HepG2 (cell line): ENCODE data around the gene KCNC2. TPM values are rescaled to one million over a fixed set of nuclear protein-coding genes. Genes with fewer than 3 reads are reported as not detected.

ENCODE experiments used
- ATAC-seq: fragments of 200-7000 bp; cut with Tn5 transposase; 3 replicates; pipeline ENCODE4 v1.9.1; 2020; ENCODE audit warnings: mild to moderate bottlenecking, moderate library complexity
- BruUV-seq: library from RNA; stranded (reverse); fragments of 400-500 nt; replicated peaks from 2 replicates; lab custom pipeline; 2021; lab: Mats Ljungman, UMichigan
- CTCF ChIA-PET: fragments of 300-600 bp; formaldehyde crosslinking; extraction: SDS; loops from one replicate; lab custom pipeline; 2021; ENCODE audit warnings: low total read pairs, inconsistent platforms, low intra/inter-chr PET ratio; lab: Yijun Ruan, JAX
- POLR2A ChIA-PET: fragments of 350-600 bp; sonication (Branson Sonifier 250); formaldehyde crosslinking; loops from one replicate; lab custom pipeline; 2020; ENCODE audit warnings: antibody characterized with exemption, inconsistent platforms; lab: Yijun Ruan, JAX
- DNase-seq: peaks from one replicate; pipeline ENCODE4 v3.0.0-alpha.2; 2015; ENCODE audit warnings: low spot score
- FAIRE-seq: peaks from 3 replicates; lab custom pipeline; 2011; peaks lifted over from hg19 to GRCh38; lab: Jason Lieb, UNC
- H2AFZ ChIP-seq: one replicate; pipeline ENCODE4 v1.6.1; 2011; ENCODE audit warnings: low read length, inconsistent platforms
- H3K27ac ChIP-seq: fragments of 300-600 bp; 3 replicates; pipeline ENCODE4 v1.8.0; 2011; ENCODE audit warnings: mixed run types, mild to moderate bottlenecking, mixed read lengths, low read length, inconsistent platforms; ENCODE audit not compliant: insufficient read depth; ENCODE audit errors: extremely low read length
- H3K27me3 ChIP-seq, 2 experiments: fragments of 200-600 bp in 1 of 2; 2 replicates in 1 of 2; 3 replicates in 1 of 2; pipeline versions ENCODE4 v1.6.0 to v1.8.0; 2011; ENCODE audit warnings: low read length in 2 of 2, mild to moderate bottlenecking in 2 of 2, moderate library complexity in 2 of 2, inconsistent platforms in 1 of 2; ENCODE audit not compliant: insufficient read depth in 2 of 2, control insufficient read depth in 1 of 2
- H3K36me3 ChIP-seq, 2 experiments: fragments of 200-600 bp in 1 of 2; replicated peaks in 1 of 2; 2 replicates in 1 of 2; 3 replicates in 1 of 2; pipeline versions ENCODE4 v1.5.1 to v1.8.0; 2011; ENCODE audit warnings: low read length in 2 of 2, inconsistent platforms in 1 of 2; ENCODE audit not compliant: insufficient read depth in 2 of 2, control insufficient read depth in 1 of 2
- H3K4me1 ChIP-seq: 2 replicates; pipeline ENCODE4 v1.5.1; 2012; ENCODE audit warnings: low read length, inconsistent platforms; ENCODE audit not compliant: insufficient read depth
- H3K4me2 ChIP-seq: 2 replicates; pipeline ENCODE4 v1.6.0; 2011; ENCODE audit warnings: low read depth, low read length, inconsistent platforms
- H3K4me3 ChIP-seq, 3 experiments: fragments of 200-600 bp in 1 of 3; sonication (generic), shearing (Covaris generic) in 1 of 3; replicated peaks in 1 of 3; 2 replicates each; pipeline ENCODE4 v1.5.1; 2011 to 2016; ENCODE audit warnings: low read length in 3 of 3, inconsistent platforms in 2 of 3, low read depth in 2 of 3, mild to moderate bottlenecking in 2 of 3, control low read depth in 1 of 3, mixed read lengths in 1 of 3; ENCODE audit not compliant: insufficient read depth in 1 of 3
- H3K79me2 ChIP-seq: one replicate; pipeline ENCODE4 v1.6.1; 2011; ENCODE audit warnings: low read length, inconsistent platforms; ENCODE audit not compliant: insufficient read depth
- H3K9ac ChIP-seq: 2 replicates; pipeline ENCODE4 v1.6.0; 2011; ENCODE audit warnings: mild to moderate bottlenecking, low read depth, low read length, inconsistent platforms; ENCODE audit not compliant: insufficient read depth
- H3K9me3 ChIP-seq: 2 replicates; pipeline ENCODE4 v1.5.1; 2012; ENCODE audit warnings: mild to moderate bottlenecking, low read length
- H4K20me1 ChIP-seq: 2 replicates; pipeline ENCODE4 v1.6.0; 2011; ENCODE audit warnings: inconsistent platforms, mild to moderate bottlenecking, low read length, moderate library complexity; ENCODE audit not compliant: insufficient read depth
- CREB1 ChIP-seq, 2 experiments: fragments of 450-650 bp in 1 of 2; IDR thresholded peaks; 2 replicates each; pipeline ENCODE4 v1.6.1; 2016 to 2017; ENCODE audit warnings: control low read depth in 1 of 2, mild to moderate bottlenecking in 1 of 2, missing compliant biosample characterization in 1 of 2, missing genetic modification characterization in 1 of 2
- HDAC1 ChIP-seq: sonication (generic); formaldehyde crosslinking; IDR thresholded peaks from 2 replicates; pipeline ENCODE4 v1.5.1; 2020; ENCODE audit warnings: mild to moderate bottlenecking, missing genetic modification reagents
- HINFP ChIP-seq: sonication (generic); formaldehyde crosslinking; IDR thresholded peaks from 2 replicates; pipeline ENCODE4 v1.4.0; 2020; ENCODE audit warnings: low read depth, mild to moderate bottlenecking, missing genetic modification reagents
- JDP2 ChIP-seq: sonication (generic); formaldehyde crosslinking; IDR thresholded peaks from 2 replicates; pipeline ENCODE4 v1.8.1; 2022; ENCODE audit warnings: missing genetic modification reagents, borderline replicate concordance
- ZBTB20 ChIP-seq: sonication (generic); formaldehyde crosslinking; IDR thresholded peaks from 2 replicates; pipeline ENCODE4 v1.8.1; 2023; ENCODE audit warnings: missing genetic modification reagents, low read depth, mild to moderate bottlenecking, borderline replicate concordance
- ZNF280D ChIP-seq: sonication (generic); formaldehyde crosslinking; IDR thresholded peaks from 2 replicates; pipeline ENCODE4 v1.5.1; 2020; ENCODE audit warnings: mild to moderate bottlenecking, missing genetic modification reagents
- ZNF460 ChIP-seq: sonication (generic); formaldehyde crosslinking; IDR thresholded peaks from 2 replicates; pipeline ENCODE4 v1.5.1; 2020; ENCODE audit warnings: missing genetic modification reagents, mild to moderate bottlenecking, borderline replicate concordance
- ZNF589 ChIP-seq: sonication (generic); formaldehyde crosslinking; conservative IDR thresholded peaks from 2 replicates; pipeline ENCODE4 v1.8.0; 2022; ENCODE audit warnings: mild to moderate bottlenecking, moderate library complexity, missing genetic modification reagents
- WGBS: methylation state at CpG from one replicate; pipeline ENCODE4 v1.1.6; 2017; ENCODE audit warnings: low lambda C conversion rate; 5-methylcytosine and 5-hydroxymethylcytosine counted together
- in situ Hi-C: cut with HindIII; loops from 2 replicates; pipeline ENCODE4 v1.10.0; 2017; ENCODE audit warnings: low pct_unique_long_range_greater_than_20kb; ENCODE audit not compliant: extremely low pct_ligation_motif_present
- intact Hi-C: fragments of 100-400 bp; cut with micrococcal nuclease; formaldehyde crosslinking; loops from one replicate; pipeline ENCODE4 v1.10.0; 2022; ENCODE audit not compliant: unreplicated experiment
- polyA plus RNA-seq, 8 experiments: library from polyadenylated mRNA; depleted of rRNA in 3 of 8; stranded (reverse) in 7 of 8; unstranded in 1 of 8; fragments of >200 nt; fragmentation: Illumina TruSeq in 4 of 8; extraction: Trizol in 4 of 8; gene quantifications; 2 replicates each; pipeline versions ENCODE4 v1.2.1 to v1.2.3, GENCODE V29; 2011 to 2016; ENCODE audit warnings: low read depth in 4 of 8, missing spikeins in 1 of 8, mixed read lengths in 1 of 8; ENCODE audit not compliant: insufficient read depth in 1 of 8
- total RNA-seq, 5 experiments: library from RNA; depleted of rRNA; stranded (reverse); fragments of >200 nt; fragmentation: Illumina TruSeq; extraction: Trizol; gene quantifications; 2 replicates each; pipeline ENCODE4 v1.2.3, GENCODE V29; 2016; ENCODE audit warnings: low read depth in 1 of 5

KCNC2 gene
- total and polyA plus RNA-seq, 2 of the 13 experiments (the other 11 are each of a cell fraction or from before 2014, with no cell fraction given), result not detected

- no peak for TF ChIP-seq ZNF280D
- TF ChIP-seq ZBTB20 (CRISPR knock-in tag), result no peak
- no peak for TF ChIP-seq HINFP (CRISPR knock-in tag)
- no peak for TF ChIP-seq JDP2 (CRISPR knock-in tag)
- no peak for TF ChIP-seq ZNF589
- TF ChIP-seq HDAC1 (CRISPR knock-in tag), result no peak
- TF ChIP-seq, all 625 proteins: peak for 0
These were observed 93.9 kb downstream of the KCNC2 start (continued) for GRCh38 chr12:75115748-75116147.

- FAIRE-seq (no peak), DNase-seq (no peak), ATAC-seq (no peak)
- no peak overlapping the region for H3K9ac ChIP-seq
- 50% methylated on average over 6 of the region's 6 CpGs for WGBS
- in situ Hi-C loops (no loop called here), intact Hi-C loops (no loop called here)
- ChIA-PET POLR2A (no interaction called here), CTCF (no interaction called here)
- H3K4me2 ChIP-seq, result no peak overlapping the region
- no peaks in the 10 kb centered on the region for H3K79me2 ChIP-seq
- no peak overlapping the region for H3K4me3 ChIP-seq
- peak; percentile 79; the same call in 1 of the 2 replicates for TF ChIP-seq CREB1 (IDR thresholded peaks at IDR 0.05)
- TF ChIP-seq CREB1 (CRISPR knock-in tag; IDR thresholded peaks at IDR 0.05), result no peak
- no peak for TF ChIP-seq ZNF460 (CRISPR knock-in tag)
- no peak overlapping the region for H2AFZ ChIP-seq
- H3K4me1 ChIP-seq, result 0 out of 2 replicates have a peak, but pooled peaks cover 4% of the 10 kb centered on the region
- H3K9me3 ChIP-seq, result no peaks in the 10 kb centered on the region
- no peaks in the 10 kb centered on the region for H3K36me3 ChIP-seq
- no peaks in the 10 kb centered on the region for H4K20me1 ChIP-seq
- H3K27me3 ChIP-seq, result no peaks in the 10 kb centered on the region
- BruUV-seq, result no TSS peak
- H3K27ac ChIP-seq, result no peak overlapping the region
These were observed 105.8 kb downstream of the KCNC2 start for GRCh38 chr12:75103822-75104221.
